Lung (tissue), 12 donors: Measurements from ENCODE around the gene TECR. TPM values are rescaled to one million over a fixed set of nuclear protein-coding genes. Genes with fewer than 3 reads are reported as not detected.

ENCODE experiments used
- ATAC-seq: fragments of 200-7000 bp; cut with Tn5 transposase; one replicate; pipeline ENCODE4 v1.9.1; 2020; ENCODE audit warnings: moderate number of reproducible peaks; ENCODE audit not compliant: insufficient read depth, low FRiP score
- DNase-seq, 3 donors: peaks; one replicate each; pipeline ENCODE4 v3.0.0-alpha.2; 2013 to 2017
- H3K27ac ChIP-seq, 2 donors: one replicate each; pipeline ENCODE4 v1.5.1; 2013; ENCODE audit warnings: mild to moderate bottlenecking in 2 of 2, moderate library complexity in 2 of 2, control low read depth in 1 of 2, inconsistent platforms in 1 of 2, low read depth in 1 of 2, low read length in 1 of 2
- H3K27me3 ChIP-seq, 3 donors: one replicate each; pipeline ENCODE4 v1.5.1; 2013; ENCODE audit warnings: low read length in 2 of 3; ENCODE audit not compliant: control insufficient read depth in 3 of 3, insufficient read depth in 3 of 3
- H3K36me3 ChIP-seq, 4 donors: one replicate each; pipeline ENCODE4 v1.5.1; 2013; ENCODE audit warnings: low read length in 4 of 4, mild to moderate bottlenecking in 1 of 4, moderate library complexity in 1 of 4; ENCODE audit not compliant: control insufficient read depth in 4 of 4, insufficient read depth in 4 of 4
- H3K4me1 ChIP-seq, 5 donors: one replicate each; pipeline ENCODE4 v1.5.1; 2013; ENCODE audit warnings: low read length in 5 of 5, mild to moderate bottlenecking in 2 of 5, moderate library complexity in 1 of 5; ENCODE audit not compliant: control insufficient read depth in 5 of 5, insufficient read depth in 5 of 5
- H3K4me3 ChIP-seq: one replicate; pipeline ENCODE4 v1.5.1; 2013; ENCODE audit warnings: mild to moderate bottlenecking, control low read depth, moderate library complexity
- H3K9ac ChIP-seq, 2 donors: one replicate each; pipeline ENCODE4 v1.5.1; 2013; ENCODE audit warnings: low read length in 2 of 2, control low read depth in 1 of 2; ENCODE audit not compliant: insufficient read depth in 1 of 2
- H3K9me3 ChIP-seq, 4 donors: one replicate each; pipeline ENCODE4 v1.5.1; 2013; ENCODE audit warnings: low read length in 3 of 4, mild to moderate bottlenecking in 1 of 4, moderate library complexity in 1 of 4; ENCODE audit not compliant: control insufficient read depth in 4 of 4, insufficient read depth in 3 of 4
- CTCF ChIP-seq: IDR thresholded peaks from 2 replicates; pipeline ENCODE4 v1.5.1; 2012; ENCODE audit warnings: mild to moderate bottlenecking; ENCODE audit errors: control extremely low read depth, extremely low read depth
- WGBS, 2 donors: extraction: QIAGEN DNeasy Blood & Tissue Kit; methylation state at CpG; one replicate each; pipeline ENCODE4 v1.1.7; 2013; 5-methylcytosine and 5-hydroxymethylcytosine counted together
- polyA plus RNA-seq, 2 donors: library from polyadenylated mRNA; stranded (reverse); fragments of 200-250 nt; gene quantifications; one replicate each; pipeline ENCODE4 v1.2.1, GENCODE V29; 2013
- total RNA-seq, 2 donors: library from RNA; depleted of rRNA in 1 of 2; stranded (reverse); fragments of >200 nt in 1 of 2; gene quantifications; one replicate each; pipeline ENCODE4 v1.2.1, GENCODE V29; 2014 to 2021
- donor health status: control.
- donor health status: control.
- donor health status: Bipolar disorder and iron deficiency.
- donor health status: healthy.
- donor health status: DM: yes; HTN: yes; CAD: no.

Gene TECR
- total and polyA plus RNA-seq, 4 donors: 32.7 to 193 (median 121) TPM

- Histone ChIP-seq H3K36me3 (no peaks in the 10 kb centered on the region), H3K27me3 (no peaks in the 10 kb centered on the region), H3K4me3 (no peak overlapping the region), H3K9me3 (no peaks in the 10 kb centered on the region), H3K27ac (no peak overlapping the region), H3K9ac (no peak overlapping the region), H3K4me1 (no peaks in the 10 kb centered on the region)
- 83 to 87% methylated on average over 8 of the region's 8 CpGs for WGBS, 2 donors
- TF ChIP-seq CTCF: no peak
- no peak for DNase-seq
- no peak for ATAC-seq
These were observed 47.0 kb downstream of the TECR start for GRCh38 chr19:14576363-14576762.

- DNase-seq: no peak
- Histone ChIP-seq H3K27ac (no peak overlapping the region), H3K9me3 (no peaks in the 10 kb centered on the region), H3K36me3 (no peaks in the 10 kb centered on the region), H3K9ac (no peak overlapping the region), H3K4me3 (no peak overlapping the region), H3K27me3 (no peaks in the 10 kb centered on the region), H3K4me1 (no peaks in the 10 kb centered on the region)
- 72 to 81% methylated on average over 5 of the region's 5 CpGs for WGBS, 2 donors
- ATAC-seq: no peak
- TF ChIP-seq CTCF: no peak
These were observed 47.9 kb downstream of the TECR start for GRCh38 chr19:14577264-14577663.

DNA sequence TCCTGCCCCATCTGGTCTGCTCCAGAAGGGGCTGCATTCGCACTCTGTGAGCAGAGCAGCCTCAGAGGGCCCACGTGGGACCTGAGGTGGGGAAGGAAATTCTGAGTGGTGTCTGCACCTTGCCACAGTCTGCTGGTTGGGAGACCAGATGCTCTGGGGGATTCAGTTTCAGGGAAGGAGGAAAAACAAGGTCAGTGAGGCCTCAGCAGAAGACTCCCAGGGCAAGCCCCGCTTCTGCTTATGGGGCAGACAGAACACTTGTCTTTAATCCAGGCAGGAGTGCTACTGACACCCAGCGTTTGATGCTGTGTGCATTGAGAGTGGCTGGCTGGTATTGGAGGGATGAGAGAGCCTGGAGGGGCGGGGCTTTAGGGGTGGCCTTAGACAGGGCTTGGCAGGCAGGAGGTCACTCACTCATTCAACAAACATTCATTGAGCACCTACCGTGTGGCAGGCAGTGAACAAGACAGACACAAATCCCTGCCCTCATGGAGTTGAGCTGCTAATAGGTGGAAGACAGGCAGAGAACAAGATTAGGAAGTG lies 48.6 kb downstream of the TECR start:
- Histone ChIP-seq H3K9ac (no peak overlapping the region), H3K4me3 (no peak overlapping the region), H3K27ac (no peak overlapping the region), H3K36me3 (no peaks in the 10 kb centered on the region), H3K27me3 (no peaks in the 10 kb centered on the region), H3K9me3 (no peaks in the 10 kb centered on the region), H3K4me1 (no peaks in the 10 kb centered on the region)
- no peak for DNase-seq
- WGBS, 2 donors: 58 to 71% methylated on average over 6 of the region's 6 CpGs
- ATAC-seq: no peak
- no peak for TF ChIP-seq CTCF

- no peaks in the 10 kb centered on the region for H3K27me3 ChIP-seq
- H3K9me3 ChIP-seq: no peaks in the 10 kb centered on the region
- no peak overlapping the region for H3K9ac ChIP-seq
- no peak for DNase-seq
- ATAC-seq: no peak
- H3K36me3 ChIP-seq: no peaks in the 10 kb centered on the region
- no peak overlapping the region for H3K4me3 ChIP-seq
- TF ChIP-seq CTCF: no peak
- WGBS, 2 donors: 67 to 87% methylated on average over 6 of the region's 6 CpGs
- H3K4me1 ChIP-seq: peaks cover 0 to 1% (median 0%) of the 10 kb centered on the region in 5 donors
- H3K27ac ChIP-seq: no peak overlapping the region
These were observed 51.3 kb downstream of the TECR start for GRCh38 chr19:14580623-14581237.
